GM10248 (cell line): ENCODE data around the gene HEY2.

Source experiments
- CTCF ChIA-PET: fragments of 300-600 bp; sonication (Branson Sonifier 250); formaldehyde crosslinking; extraction: SDS; loops from one replicate; lab custom pipeline; 2021; ENCODE audit warnings: antibody characterized with exemption; lab: Yijun Ruan, JAX
- POLR2A ChIA-PET: fragments of 350-650 bp; sonication (Branson Sonifier 250); formaldehyde crosslinking; extraction: SDS; loops from one replicate; lab custom pipeline; 2020; ENCODE audit warnings: antibody characterized with exemption; lab: Yijun Ruan, JAX
- DNase-seq: peaks from one replicate; pipeline ENCODE4 v3.0.0; 2012; ENCODE audit errors: extremely low spot score
- TF ChIP-seq, protein P1 (sequence below): IDR thresholded peaks from 2 replicates; pipeline ENCODE4 v1.5.1; 2012; ENCODE audit warnings: mild to moderate bottlenecking, low read depth; ENCODE audit errors: extremely low read depth, missing control alignments, control extremely low read depth

Gene HEY2

DNA sequence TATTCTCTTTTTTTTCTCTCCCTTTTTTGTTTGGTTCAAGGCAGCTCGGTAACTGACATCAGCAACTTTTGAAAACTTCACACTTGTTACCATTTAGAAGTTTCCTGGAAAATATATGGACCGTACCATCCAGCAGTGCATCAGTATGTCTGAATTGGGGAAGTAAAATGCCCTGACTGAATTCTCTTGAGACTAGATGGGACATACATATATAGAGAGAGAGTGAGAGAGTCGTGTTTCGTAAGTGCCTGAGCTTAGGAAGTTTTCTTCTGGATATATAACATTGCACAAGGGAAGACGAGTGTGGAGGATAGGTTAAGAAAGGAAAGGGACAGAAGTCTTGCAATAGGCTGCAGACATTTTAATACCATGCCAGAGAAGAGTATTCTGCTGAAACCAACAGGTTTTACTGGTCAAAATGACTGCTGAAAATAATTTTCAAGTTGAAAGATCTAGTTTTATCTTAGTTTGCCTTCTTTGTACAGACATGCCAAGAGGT, 10.6 kb downstream of the HEY2 start:
- TF ChIP-seq, protein P1, sequence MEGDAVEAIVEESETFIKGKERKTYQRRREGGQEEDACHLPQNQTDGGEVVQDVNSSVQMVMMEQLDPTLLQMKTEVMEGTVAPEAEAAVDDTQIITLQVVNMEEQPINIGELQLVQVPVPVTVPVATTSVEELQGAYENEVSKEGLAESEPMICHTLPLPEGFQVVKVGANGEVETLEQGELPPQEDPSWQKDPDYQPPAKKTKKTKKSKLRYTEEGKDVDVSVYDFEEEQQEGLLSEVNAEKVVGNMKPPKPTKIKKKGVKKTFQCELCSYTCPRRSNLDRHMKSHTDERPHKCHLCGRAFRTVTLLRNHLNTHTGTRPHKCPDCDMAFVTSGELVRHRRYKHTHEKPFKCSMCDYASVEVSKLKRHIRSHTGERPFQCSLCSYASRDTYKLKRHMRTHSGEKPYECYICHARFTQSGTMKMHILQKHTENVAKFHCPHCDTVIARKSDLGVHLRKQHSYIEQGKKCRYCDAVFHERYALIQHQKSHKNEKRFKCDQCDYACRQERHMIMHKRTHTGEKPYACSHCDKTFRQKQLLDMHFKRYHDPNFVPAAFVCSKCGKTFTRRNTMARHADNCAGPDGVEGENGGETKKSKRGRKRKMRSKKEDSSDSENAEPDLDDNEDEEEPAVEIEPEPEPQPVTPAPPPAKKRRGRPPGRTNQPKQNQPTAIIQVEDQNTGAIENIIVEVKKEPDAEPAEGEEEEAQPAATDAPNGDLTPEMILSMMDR, result no peak
- CTCF ChIA-PET, result interaction anchor here (0.8 to 18.0 kb wide), 3 partner anchors 9 to 446 kb away, joined by 3 to 318 read pairs (median 15); no protein-coding TSS in a partner anchor
- POLR2A ChIA-PET, result no interaction called here
- no peak for DNase-seq

DNA sequence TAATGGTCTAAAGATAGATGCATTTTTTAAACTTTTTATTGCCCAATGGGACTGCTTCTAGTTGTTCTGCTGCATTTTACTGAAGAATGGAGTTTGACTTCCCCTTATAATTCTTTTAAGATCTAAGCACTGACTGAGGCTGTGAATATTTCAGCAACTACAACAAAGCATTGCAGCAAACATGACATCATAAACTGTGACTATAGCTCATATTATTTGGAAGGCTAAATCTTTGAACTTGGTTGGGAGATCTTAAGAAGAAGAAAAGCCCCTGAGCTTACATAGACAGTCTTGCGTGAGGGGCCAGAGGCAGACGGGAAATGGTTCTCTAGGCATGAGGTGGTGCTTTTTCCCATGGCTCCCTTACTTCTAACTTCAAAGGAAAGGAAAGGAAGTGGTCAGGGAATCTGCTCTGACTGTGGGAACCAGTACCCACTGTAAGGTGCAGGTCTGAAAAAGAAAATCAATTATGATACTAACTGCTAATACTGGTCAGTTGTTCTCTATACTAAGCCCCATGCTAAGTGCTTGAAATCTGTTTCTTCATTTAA, 14.8 kb downstream of the HEY2 start:
- CTCF ChIA-PET, result interaction anchor here (1.0 to 18.0 kb wide), 8 partner anchors 10 to 572 kb away, joined by 3 to 318 read pairs (median 4); no protein-coding TSS in a partner anchor

DNA sequence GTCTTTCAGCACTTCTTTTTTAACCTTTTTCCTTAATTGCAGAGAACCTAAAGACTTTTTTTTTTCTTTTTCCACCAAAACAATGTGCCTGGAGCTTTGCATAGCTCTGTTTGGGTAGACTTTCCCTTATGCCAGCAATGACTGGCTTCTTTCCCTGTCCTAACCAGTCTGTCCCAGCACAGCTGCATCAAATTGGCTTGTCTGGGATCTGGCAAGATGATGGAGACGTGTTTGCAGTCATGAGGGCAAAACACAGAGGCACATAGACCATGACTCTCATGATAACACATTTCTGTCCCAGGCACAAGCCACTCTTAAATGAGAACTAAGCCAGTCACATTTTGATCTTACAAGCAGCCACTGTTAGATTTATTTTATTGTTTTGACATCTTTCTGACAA, 16.5 kb downstream of the HEY2 start:
- CTCF ChIA-PET, result interaction anchor here (1.0 to 18.0 kb wide), 7 partner anchors 9 to 452 kb away, joined by 3 to 318 read pairs (median 5); no protein-coding TSS in a partner anchor
- no peak for DNase-seq
- POLR2A ChIA-PET, result no interaction called here
- TF ChIP-seq, protein P1, result no peak

More for the DNA sequence above, 14.8 kb downstream of the HEY2 start:
- no peak for DNase-seq
- TF ChIP-seq, protein P1, result no peak
- POLR2A ChIA-PET, result no interaction called here

DNA sequence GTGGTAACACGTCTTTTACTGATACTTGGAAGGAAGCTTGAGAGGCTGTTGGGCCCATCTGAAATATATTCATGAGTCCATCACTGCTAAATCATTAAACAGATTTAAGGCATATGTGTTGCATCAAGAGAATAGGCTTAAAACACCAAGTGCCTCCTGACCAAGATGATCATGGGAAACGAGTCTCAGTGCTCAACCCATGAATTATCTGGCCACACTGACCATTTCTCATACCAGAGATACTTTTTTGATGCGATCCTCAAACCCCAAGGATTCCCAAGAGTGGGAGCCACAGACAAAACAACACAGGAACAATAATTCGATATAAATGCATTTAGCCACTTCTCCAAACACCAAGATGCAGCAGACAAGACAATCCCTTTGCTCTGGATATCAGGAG, 17.2 kb downstream of the HEY2 start:
- ChIA-PET CTCF (interaction anchor here (1.0 to 18.0 kb wide), 7 partner anchors 10 to 453 kb away, joined by 3 to 318 read pairs (median 6); partner anchors contain the start of gene HEY2), POLR2A (no interaction called here)
- TF ChIP-seq, protein P1, result no peak
- DNase-seq, result no peak

DNA sequence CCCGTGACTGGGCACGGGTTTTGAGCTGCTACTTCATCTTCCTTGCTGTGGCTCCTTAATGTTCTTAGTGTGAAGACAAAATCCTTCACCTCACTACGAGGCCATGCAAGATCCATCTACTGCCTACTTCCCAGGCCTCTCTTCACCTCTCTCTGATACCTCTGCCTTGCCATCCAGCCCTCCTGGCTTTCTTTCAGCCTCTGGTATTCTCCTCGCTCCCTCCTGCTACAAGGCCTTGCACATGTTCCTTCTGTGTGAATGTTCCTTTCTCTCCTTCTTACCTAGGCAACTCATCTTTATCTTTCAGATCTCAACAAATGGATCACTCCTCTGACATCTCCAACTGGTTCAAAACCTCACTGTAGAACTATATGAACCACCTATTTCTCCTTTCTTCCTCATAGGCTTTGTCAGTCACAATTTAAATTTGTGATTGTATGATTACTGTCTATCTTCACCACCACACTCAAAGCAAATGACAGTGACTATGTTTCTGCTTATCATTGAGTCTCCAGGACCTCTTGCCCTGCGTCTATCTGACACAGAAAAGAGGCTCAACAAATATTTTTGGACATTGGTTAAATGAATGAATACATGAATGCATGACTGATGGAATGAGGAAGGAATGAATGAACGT, 19.8 kb downstream of the HEY2 start:
- DNase-seq, result no peak
- CTCF ChIA-PET, result interaction anchor here (0.6 to 18.0 kb wide), 7 partner anchors 10 to 615 kb away, joined by 3 to 318 read pairs (median 7); partner anchors contain the start of genes HEY2 and TPD52L1
- POLR2A ChIA-PET, result no interaction called here

More for the DNA sequence above, 19.8 kb downstream of the HEY2 start:
- TF ChIP-seq, protein P1, result no peak
